ENCODE measurements around the gene ARID5A. TPM values are rescaled to one million over a fixed set of nuclear protein-coding genes. Genes with fewer than 3 reads are reported as not detected.

The ARID5A gene
- total and polyA plus RNA-seq, 2 donors (not counting 1 experiment from before 2014, with no cell fraction given): 35.5 to 93.0 TPM

DNA sequence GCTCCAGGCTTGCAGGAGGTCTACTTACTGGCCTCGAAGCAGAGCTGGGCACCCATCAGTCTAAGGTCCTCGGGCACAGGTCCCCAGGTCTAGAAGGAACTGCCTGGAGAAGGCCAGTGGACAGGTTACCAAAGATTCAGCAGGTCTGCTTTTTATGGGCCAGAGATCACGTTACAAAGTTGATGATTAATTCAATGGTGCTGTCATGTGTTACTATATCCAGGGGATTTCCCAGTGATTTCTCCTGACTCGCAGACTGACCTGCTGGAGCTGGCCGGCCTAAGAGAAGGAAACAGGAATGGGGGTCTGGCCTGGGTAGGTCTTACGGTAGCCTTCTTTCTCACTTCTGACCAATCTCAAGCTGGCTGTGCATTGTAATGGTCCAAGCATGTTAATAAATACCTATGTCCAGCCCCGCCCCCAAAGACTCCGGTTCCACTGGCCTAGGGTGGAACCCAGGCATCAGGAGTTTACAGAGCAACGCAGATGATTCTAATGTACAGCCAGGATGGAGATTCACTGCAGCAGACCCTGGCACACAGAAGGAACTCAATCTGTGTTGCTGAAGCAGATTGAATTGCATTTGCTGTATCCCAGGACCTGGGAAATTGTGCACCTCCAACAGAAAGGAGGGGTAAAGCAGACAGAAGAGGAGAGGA, 31.2 kb upstream of the ARID5A start, which contains the start of gene NEURL3:
Gene NEURL3, minus strand, starts transcription at position 127 of the 659 bp plus-strand sequence. Its CDS starts 71 bp downstream, at position 56.
- Histone ChIP-seq H3K9ac (ENCODE audit: low read length) (no peak within 1 kb of the TSS), H3K4me2 (replicated peaks; ENCODE audit: low read depth, low read length, poor library complexity, severe bottlenecking) (no peak within 1 kb of the TSS), H3K4me1 (ENCODE audit: control insufficient read depth in 2 of 2, insufficient read depth in 2 of 2, low read length in 2 of 2) (peaks cover 29 to 34% of the 10 kb centered on the region in 2 donors), H3K4me3 (ENCODE audit: control extremely low read depth in 1 of 5, extremely low read depth in 1 of 5, insufficient read depth in 1 of 5, low read depth in 2 of 5, low read length in 4 of 5) (no peak within 1 kb of the TSS), H3K36me3 (replicated peaks in 1 of 2; ENCODE audit: control extremely low read depth in 1 of 2, control insufficient read depth in 1 of 2, extremely low read depth in 1 of 2, insufficient read depth in 2 of 2, low read length in 1 of 2) (no peaks in the 10 kb centered on the region), H4K20me1 (ENCODE audit: control insufficient read depth, insufficient read depth, low read length, poor library complexity, severe bottlenecking) (no peaks in the 10 kb centered on the region), H3K27me3 (replicated peaks in 1 of 4; ENCODE audit: control extremely low read depth in 1 of 4, control insufficient read depth in 3 of 4, insufficient read depth in 4 of 4, low read length in 3 of 4) (peaks cover 0 to 16% (median 0%) of the 10 kb centered on the region in 4 experiments), H2AFZ (ENCODE audit: insufficient read depth, low read depth, low read length, poor library complexity, severe bottlenecking) (no peak within 1 kb of the TSS), H3K79me2 (ENCODE audit: control insufficient read depth, insufficient read depth, low read length) (no peaks in the 10 kb centered on the region), H3K9me3 (ENCODE audit: control extremely low read depth in 1 of 3, control insufficient read depth in 2 of 3, insufficient read depth in 1 of 3, low read length in 2 of 3) (peaks cover 0 to 3% (median 0%) of the 10 kb centered on the region in 3 donors), H3K27ac (ENCODE audit: low read length in 2 of 2) (no peak within 1 kb of the TSS)
- intact Hi-C loops (cut with micrococcal nuclease): loop anchor here (10.0 kb wide), 1 partner anchor 301 kb away; the partner anchor contains the start of gene STARD7
- no peaks in the 10 kb centered on the region for H3K9me3 Mint-ChIP-seq (ENCODE audit: insufficient read depth)
- ATAC-seq (ENCODE audit: low read depth) (no peak), DNase-seq (no peak)
- ChIA-PET CTCF (interaction anchor here (1.0 to 10.6 kb wide), 3 partner anchors 13 to 483 kb away, joined by 3 to 155 read pairs (median 4); no protein-coding TSS in a partner anchor), POLR2A (no interaction called here)
- no peak for TF ChIP-seq EZH2 (IDR thresholded peaks at IDR 0.05; ENCODE audit: borderline replicate concordance, insufficient read depth, low read depth, low read length, poor library complexity, severe bottlenecking)
- TF ChIP-seq, protein P1, sequence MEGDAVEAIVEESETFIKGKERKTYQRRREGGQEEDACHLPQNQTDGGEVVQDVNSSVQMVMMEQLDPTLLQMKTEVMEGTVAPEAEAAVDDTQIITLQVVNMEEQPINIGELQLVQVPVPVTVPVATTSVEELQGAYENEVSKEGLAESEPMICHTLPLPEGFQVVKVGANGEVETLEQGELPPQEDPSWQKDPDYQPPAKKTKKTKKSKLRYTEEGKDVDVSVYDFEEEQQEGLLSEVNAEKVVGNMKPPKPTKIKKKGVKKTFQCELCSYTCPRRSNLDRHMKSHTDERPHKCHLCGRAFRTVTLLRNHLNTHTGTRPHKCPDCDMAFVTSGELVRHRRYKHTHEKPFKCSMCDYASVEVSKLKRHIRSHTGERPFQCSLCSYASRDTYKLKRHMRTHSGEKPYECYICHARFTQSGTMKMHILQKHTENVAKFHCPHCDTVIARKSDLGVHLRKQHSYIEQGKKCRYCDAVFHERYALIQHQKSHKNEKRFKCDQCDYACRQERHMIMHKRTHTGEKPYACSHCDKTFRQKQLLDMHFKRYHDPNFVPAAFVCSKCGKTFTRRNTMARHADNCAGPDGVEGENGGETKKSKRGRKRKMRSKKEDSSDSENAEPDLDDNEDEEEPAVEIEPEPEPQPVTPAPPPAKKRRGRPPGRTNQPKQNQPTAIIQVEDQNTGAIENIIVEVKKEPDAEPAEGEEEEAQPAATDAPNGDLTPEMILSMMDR (IDR thresholded peaks at IDR 0.05): no peak
- 94% methylated on average over 9 of the region's 9 CpGs for WGBS (ENCODE audit: insufficient coverage)
- H3K27ac Mint-ChIP-seq: no peak within 1 kb of the TSS
- peaks cover 6% of the 10 kb centered on the region for H3K27me3 Mint-ChIP-seq
- no peak within 1 kb of the TSS for H3K4me3 Mint-ChIP-seq
- peaks cover 30% of the 10 kb centered on the region for H3K4me1 Mint-ChIP-seq

Data from B cell (primary cell).